Measurements from ENCODE around the gene TBC1D7.

The TBC1D7 gene

DNA sequence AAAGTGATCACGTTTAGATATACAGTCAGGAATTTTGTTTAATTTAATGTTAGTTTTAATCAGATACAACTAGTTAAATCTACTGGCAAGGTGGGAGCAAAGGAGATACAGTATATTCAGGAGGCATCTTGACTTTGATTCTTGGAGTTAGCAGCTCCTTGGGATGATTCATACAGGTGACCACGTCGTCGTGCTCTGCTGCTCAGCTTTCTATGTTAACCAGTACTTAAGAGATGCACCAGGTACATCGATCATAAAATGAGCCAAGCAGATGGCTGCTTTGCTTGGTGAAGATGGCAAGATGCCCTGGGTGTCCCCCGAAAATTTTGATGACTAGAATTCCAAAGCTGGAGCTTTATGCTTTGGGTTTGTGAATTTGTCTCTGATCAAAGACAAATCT is 64.7 kb downstream of the TBC1D7 start:
- no peak for DNase-seq

GRCh38 chr6:13262302-13263230 is 65.8 kb downstream of the TBC1D7 start:
- DNase-seq = no peak

DNA sequence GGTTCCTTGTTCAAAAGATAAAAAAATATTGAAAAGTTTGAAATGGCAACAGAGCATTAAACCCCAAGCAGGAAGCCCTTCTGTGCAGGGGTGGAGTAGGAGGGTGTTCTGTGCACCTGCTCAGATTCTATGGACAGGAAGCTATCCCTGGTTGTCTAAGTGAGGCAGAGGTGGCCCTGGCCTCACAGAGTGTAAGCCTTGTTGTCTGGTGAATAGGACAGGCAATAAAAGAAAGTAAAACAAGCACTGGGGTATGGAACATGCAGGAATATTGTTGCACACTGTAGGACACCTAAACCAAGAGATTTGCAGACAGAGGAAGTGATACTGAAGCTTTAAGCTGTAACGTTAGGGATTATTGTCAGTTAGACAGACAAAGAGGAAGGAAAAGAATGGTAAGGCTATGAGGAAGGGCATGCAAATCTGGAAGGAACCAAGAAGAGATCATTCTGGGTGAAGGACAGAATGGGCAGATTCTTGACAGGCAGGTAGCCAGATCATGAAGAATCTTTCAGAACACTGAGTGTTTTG is 66.8 kb downstream of the TBC1D7 start:
- DNase-seq = no peak

- no peak for DNase-seq
Observed at GRCh38 chr6:13260831-13261230, 67.5 kb downstream of the TBC1D7 start.

- DNase-seq = no peak
Observed at GRCh38 chr6:13260101-13260598, 68.2 kb downstream of the TBC1D7 start.

DNA sequence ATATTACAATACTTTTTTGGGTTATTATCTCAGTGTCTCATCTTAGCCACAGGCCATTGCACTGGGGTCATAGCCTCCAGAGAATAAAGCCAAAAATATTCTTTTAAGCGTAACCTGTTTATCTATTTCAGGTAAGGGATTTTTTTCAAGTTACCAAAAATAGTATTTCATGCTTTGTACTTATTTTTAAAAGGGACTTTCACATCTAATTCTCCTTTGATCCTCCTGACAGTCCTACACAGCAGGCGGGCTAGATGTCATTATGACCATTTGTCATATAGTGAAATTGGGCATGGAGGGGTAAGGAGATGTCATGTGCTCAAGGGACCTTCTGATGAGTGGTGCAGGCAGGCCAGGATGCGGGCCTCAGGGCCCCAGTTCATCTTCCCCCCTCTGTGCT is 68.9 kb downstream of the TBC1D7 start:
- no peak for DNase-seq

DNA sequence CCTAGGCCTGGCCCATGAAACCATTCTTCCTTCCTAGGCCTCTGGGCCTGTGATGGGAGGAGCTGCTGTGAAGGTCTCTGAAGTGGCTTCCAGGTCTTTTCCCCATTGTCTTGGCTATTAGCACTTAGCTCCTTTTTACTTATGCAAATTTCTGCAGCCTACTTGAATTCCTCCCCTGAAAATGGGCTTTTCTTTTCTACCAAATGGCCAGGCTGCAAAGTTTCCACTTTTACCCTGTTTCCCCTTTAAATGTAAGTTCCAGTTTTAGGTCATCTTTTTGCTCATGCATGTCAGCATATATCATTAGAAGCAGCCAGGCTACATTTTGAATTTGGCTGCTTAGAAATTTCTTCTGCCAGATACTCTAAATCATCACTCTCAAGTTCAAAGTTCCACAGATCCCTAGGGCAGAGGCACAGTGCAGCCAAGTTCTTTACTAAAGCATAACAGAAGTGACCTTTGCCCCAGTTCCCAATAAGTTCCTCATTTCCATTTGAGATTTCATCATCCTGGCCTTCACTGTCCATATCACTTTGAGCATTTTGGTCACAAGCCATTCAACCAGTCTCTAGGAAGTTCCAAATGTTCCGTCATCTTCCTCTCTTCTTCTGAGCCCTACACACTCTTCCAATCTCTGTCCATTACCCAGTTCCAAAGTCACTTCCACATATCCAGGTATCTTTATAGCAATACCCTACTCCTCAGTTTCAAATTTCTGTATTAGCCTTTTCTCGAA is 71.9 kb downstream of the TBC1D7 start:
- DNase-seq = no peak

Measured in NCI-H1417 treated with DMSO at 0.1 percent for 48 hours (cell line).